GM12891 (cell line): ENCODE results near the gene STK36.
A peak's percentile ranks its signal among the peaks of the same experiment; 100 is the strongest.

Experiments used
- DNase-seq: peaks from one replicate; pipeline ENCODE4 v3.0.0; 2011; ENCODE audit warnings: low spot score; ENCODE audit not compliant: insufficient read length
- FAIRE-seq: peaks from 2 replicates; lab custom pipeline; 2011; peaks lifted over from hg19 to GRCh38; lab: Jason Lieb, UNC
- PAX5 ChIP-seq: IDR thresholded peaks from 2 replicates; pipeline ENCODE4 v1.6.1; 2011; ENCODE audit warnings: low read length, moderate library complexity, mild to moderate bottlenecking; ENCODE audit not compliant: insufficient read depth, severe bottlenecking
- POLR2A ChIP-seq: IDR thresholded peaks from 2 replicates; pipeline ENCODE4 v1.6.1; 2011; ENCODE audit warnings: low read depth, low read length, control low read depth
- POLR2AphosphoS5 ChIP-seq: IDR thresholded peaks from 2 replicates; pipeline ENCODE4 v1.6.1; 2011; ENCODE audit warnings: low read depth, low read length, control low read depth
- POU2F2 ChIP-seq: IDR thresholded peaks from 2 replicates; pipeline ENCODE4 v1.6.1; 2011; ENCODE audit warnings: low read depth, mild to moderate bottlenecking, control low read depth, low read length, moderate library complexity
- SPI1 ChIP-seq: IDR thresholded peaks from 2 replicates; pipeline ENCODE4 v1.6.1; 2011; ENCODE audit warnings: low read depth, low read length, control low read depth
- TAF1 ChIP-seq: IDR thresholded peaks from 2 replicates; pipeline ENCODE4 v1.6.1; 2011; ENCODE audit warnings: low read depth, low read length, control low read depth

Gene STK36

GRCh38 chr2:218642121-218642656 is 29.7 kb upstream of the STK36 start:
- DNase-seq = no peak
- FAIRE-seq = no peak
- no peak for TF ChIP-seq TAF1
- TF ChIP-seq POU2F2 = no peak
- TF ChIP-seq PAX5 = no peak
- no peak for TF ChIP-seq SPI1
- no peak for TF ChIP-seq POLR2A
- TF ChIP-seq POLR2AphosphoS5 = no peak

GRCh38 chr2:218642786-218643185 is 29.1 kb upstream of the STK36 start:
- no peak for FAIRE-seq
- TF ChIP-seq POLR2A (no peak), PAX5 (no peak), SPI1 (no peak), POLR2AphosphoS5 (no peak), POU2F2 (no peak), TAF1 (no peak)
- no peak for DNase-seq

- no peak for TF ChIP-seq POLR2AphosphoS5
- no peak for TF ChIP-seq TAF1
- no peak for TF ChIP-seq SPI1
- no peak for TF ChIP-seq POU2F2
- TF ChIP-seq PAX5 = no peak
- TF ChIP-seq POLR2A = no peak
These were observed 28.1 kb upstream of the STK36 start for GRCh38 chr2:218643751-218644310.

GRCh38 chr2:218644721-218645120 is 27.2 kb upstream of the STK36 start:
- no peak for DNase-seq

More at GRCh38 chr2:218643751-218644310, 28.1 kb upstream of the STK36 start:
- DNase-seq (no peak), FAIRE-seq (no peak)

GRCh38 chr2:218645126-218645525 is 26.8 kb upstream of the STK36 start:
- no peak for FAIRE-seq
- no peak for DNase-seq
- TF ChIP-seq SPI1 = no peak
- TF ChIP-seq POLR2A = no peak
- no peak for TF ChIP-seq TAF1
- TF ChIP-seq POLR2AphosphoS5 = no peak

More at GRCh38 chr2:218644721-218645120, 27.2 kb upstream of the STK36 start:
- FAIRE-seq = no peak
- no peak for TF ChIP-seq PAX5
- TF ChIP-seq POLR2A = no peak
- no peak for TF ChIP-seq TAF1
- no peak for TF ChIP-seq POLR2AphosphoS5
- TF ChIP-seq POU2F2 = no peak
- TF ChIP-seq SPI1 = no peak

GRCh38 chr2:218648088-218648786 is 23.6 kb upstream of the STK36 start:
- DNase-seq (peak; percentile 45), FAIRE-seq (peak; percentile 98)
- TF ChIP-seq POU2F2 (no peak; the same call in 1 of the 2 replicates), TAF1 (no peak), POLR2AphosphoS5 (no peak), POLR2A (no peak), PAX5 (no peak), SPI1 (no peak)

- no peak for DNase-seq
- TF ChIP-seq SPI1 = no peak
- no peak for TF ChIP-seq TAF1
- TF ChIP-seq POU2F2 = no peak
- FAIRE-seq = no peak
These were observed 23.1 kb upstream of the STK36 start for GRCh38 chr2:218648787-218649100.

GRCh38 chr2:218655751-218656150 is 16.1 kb upstream of the STK36 start:
- FAIRE-seq (no peak), DNase-seq (no peak)
- TF ChIP-seq TAF1 (no peak), PAX5 (no peak), POLR2A (no peak), POLR2AphosphoS5 (no peak), POU2F2 (no peak), SPI1 (no peak)

- DNase-seq (peak; percentile 53), FAIRE-seq (no peak)
- no peak for TF ChIP-seq POLR2AphosphoS5
- no peak for TF ChIP-seq TAF1
- TF ChIP-seq PAX5 = no peak
- TF ChIP-seq POLR2A = no peak
- TF ChIP-seq SPI1 = no peak
- TF ChIP-seq POU2F2 = no peak
These were observed 13.1 kb upstream of the STK36 start for GRCh38 chr2:218658671-218659257.
